KMS-11 (cell line): Measurements from ENCODE around the gene RCL1.

ENCODE experiments used
- H2AFZ ChIP-seq: fragments of 200-600 bp; sonication (generic); 2 replicates; pipeline ENCODE4 v1.6.1; 2016; ENCODE audit warnings: antibody characterized with exemption, mixed run types, low read depth
- H3K27ac ChIP-seq: fragments of 200-600 bp; sonication (generic); 2 replicates; pipeline ENCODE4 v1.6.1; 2016; ENCODE audit warnings: mild to moderate bottlenecking, mixed run types
- H3K27me3 ChIP-seq: fragments of 200-600 bp; sonication (generic); 2 replicates; pipeline ENCODE4 v1.6.1; 2017; ENCODE audit warnings: mild to moderate bottlenecking, low read depth, mixed run types, moderate library complexity; ENCODE audit not compliant: insufficient read depth
- H3K36me3 ChIP-seq: fragments of 200-600 bp; sonication (generic); 2 replicates; pipeline ENCODE4 v1.6.1; 2017; ENCODE audit warnings: mild to moderate bottlenecking, mixed run types; ENCODE audit not compliant: insufficient read depth
- H3K4me1 ChIP-seq: fragments of 200-600 bp; sonication (generic); 2 replicates; pipeline ENCODE4 v1.6.1; 2016; ENCODE audit warnings: mild to moderate bottlenecking, low read depth, mixed run types; ENCODE audit not compliant: poor library complexity, severe bottlenecking
- H3K4me2 ChIP-seq: fragments of 200-600 bp; sonication (generic); 2 replicates; pipeline ENCODE4 v1.7.0; 2016; ENCODE audit warnings: mild to moderate bottlenecking, mixed run types
- H3K4me3 ChIP-seq: fragments of 200-600 bp; sonication (generic); IDR thresholded peaks from 2 replicates; pipeline ENCODE4 v1.6.1; 2017; ENCODE audit warnings: low read depth, low read length, mixed read lengths; ENCODE audit not compliant: insufficient read depth
- H3K79me2 ChIP-seq: fragments of 200-600 bp; sonication (generic); 2 replicates; pipeline ENCODE4 v1.6.1; 2016; ENCODE audit warnings: low read depth, mixed run types; ENCODE audit not compliant: insufficient read depth
- H3K9ac ChIP-seq: fragments of 200-600 bp; sonication (generic); 2 replicates; pipeline ENCODE4 v1.6.1; 2016; ENCODE audit warnings: mild to moderate bottlenecking, mixed run types
- H4K20me1 ChIP-seq: fragments of 200-600 bp; sonication (generic); 2 replicates; pipeline ENCODE4 v1.6.1; 2016; ENCODE audit warnings: mild to moderate bottlenecking, mixed run types; ENCODE audit not compliant: insufficient read depth
- TF ChIP-seq, protein P1 (sequence below): fragments of 200-600 bp; sonication (generic); conservative IDR thresholded peaks from 2 replicates; pipeline ENCODE4 v1.6.1; 2017; ENCODE audit warnings: low read depth, mild to moderate bottlenecking, antibody characterized with exemption, low read length, moderate library complexity, mixed read lengths

Gene RCL1

GRCh38 chr9:4857163-4857810 is 64.5 kb downstream of the RCL1 start:
- H4K20me1 ChIP-seq, result no peaks in the 10 kb centered on the region
- no peak overlapping the region for H3K27ac ChIP-seq
- TF ChIP-seq, protein P1, sequence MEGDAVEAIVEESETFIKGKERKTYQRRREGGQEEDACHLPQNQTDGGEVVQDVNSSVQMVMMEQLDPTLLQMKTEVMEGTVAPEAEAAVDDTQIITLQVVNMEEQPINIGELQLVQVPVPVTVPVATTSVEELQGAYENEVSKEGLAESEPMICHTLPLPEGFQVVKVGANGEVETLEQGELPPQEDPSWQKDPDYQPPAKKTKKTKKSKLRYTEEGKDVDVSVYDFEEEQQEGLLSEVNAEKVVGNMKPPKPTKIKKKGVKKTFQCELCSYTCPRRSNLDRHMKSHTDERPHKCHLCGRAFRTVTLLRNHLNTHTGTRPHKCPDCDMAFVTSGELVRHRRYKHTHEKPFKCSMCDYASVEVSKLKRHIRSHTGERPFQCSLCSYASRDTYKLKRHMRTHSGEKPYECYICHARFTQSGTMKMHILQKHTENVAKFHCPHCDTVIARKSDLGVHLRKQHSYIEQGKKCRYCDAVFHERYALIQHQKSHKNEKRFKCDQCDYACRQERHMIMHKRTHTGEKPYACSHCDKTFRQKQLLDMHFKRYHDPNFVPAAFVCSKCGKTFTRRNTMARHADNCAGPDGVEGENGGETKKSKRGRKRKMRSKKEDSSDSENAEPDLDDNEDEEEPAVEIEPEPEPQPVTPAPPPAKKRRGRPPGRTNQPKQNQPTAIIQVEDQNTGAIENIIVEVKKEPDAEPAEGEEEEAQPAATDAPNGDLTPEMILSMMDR, result no peak
- peak overlapping the region; percentile 0; the same call in 1 of the 2 replicates for H3K4me2 ChIP-seq
- no peaks in the 10 kb centered on the region for H3K4me1 ChIP-seq
- no peak overlapping the region for H3K9ac ChIP-seq
- H3K36me3 ChIP-seq, result no peaks in the 10 kb centered on the region
- H3K27me3 ChIP-seq, result no peaks in the 10 kb centered on the region
- no peak overlapping the region for H3K4me3 ChIP-seq
- no peaks in the 10 kb centered on the region for H3K79me2 ChIP-seq
- H2AFZ ChIP-seq, result no peak overlapping the region

GRCh38 chr9:4859035-4859434 is 66.3 kb downstream of the RCL1 start:
- Histone ChIP-seq H3K4me1 (no peaks in the 10 kb centered on the region), H3K36me3 (no peaks in the 10 kb centered on the region)
- TF ChIP-seq, protein P1, result no peak

GRCh38 chr9:4860383-4860782 is 67.6 kb downstream of the RCL1 start:
- Histone ChIP-seq H2AFZ (no peak overlapping the region), H3K79me2 (no peaks in the 10 kb centered on the region), H4K20me1 (no peaks in the 10 kb centered on the region), H3K27ac (no peak overlapping the region), H3K27me3 (no peaks in the 10 kb centered on the region), H3K4me1 (no peaks in the 10 kb centered on the region), H3K4me2 (no peak overlapping the region), H3K4me3 (no peak overlapping the region), H3K9ac (no peak overlapping the region), H3K36me3 (no peaks in the 10 kb centered on the region)
- TF ChIP-seq, protein P1, result no peak

More at GRCh38 chr9:4859035-4859434, 66.3 kb downstream of the RCL1 start:
- H2AFZ ChIP-seq, result no peak overlapping the region
- H4K20me1 ChIP-seq, result no peaks in the 10 kb centered on the region
- H3K79me2 ChIP-seq, result no peaks in the 10 kb centered on the region
- H3K4me2 ChIP-seq, result no peak overlapping the region
- H3K27ac ChIP-seq, result no peak overlapping the region
- no peak overlapping the region for H3K9ac ChIP-seq
- H3K4me3 ChIP-seq, result no peak overlapping the region
- no peaks in the 10 kb centered on the region for H3K27me3 ChIP-seq

DNA sequence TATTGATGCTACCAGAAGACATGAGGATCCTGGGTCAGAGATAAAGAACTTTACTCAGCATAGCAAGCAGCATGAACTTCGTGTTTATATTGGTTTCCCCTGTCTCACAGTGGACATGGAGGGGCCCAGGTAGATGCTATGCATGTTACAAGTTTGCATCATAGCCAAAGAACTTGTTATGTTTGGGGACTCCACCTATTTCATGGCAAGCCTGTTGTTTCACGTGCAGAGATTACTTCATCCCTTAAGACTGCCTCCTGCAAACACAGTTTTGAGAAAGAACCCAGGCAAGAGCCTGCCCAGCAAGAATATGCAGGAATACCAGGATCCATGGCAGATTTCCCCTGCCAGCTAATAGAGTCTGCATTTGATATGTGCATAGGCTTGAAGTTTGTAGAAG is 68.4 kb downstream of the RCL1 start:
- Histone ChIP-seq H3K36me3 (no peaks in the 10 kb centered on the region), H3K27ac (no peak overlapping the region), H3K4me3 (no peak overlapping the region)

More for the DNA sequence above, 68.4 kb downstream of the RCL1 start:
- H3K79me2 ChIP-seq, result no peaks in the 10 kb centered on the region
- no peak overlapping the region for H2AFZ ChIP-seq
- TF ChIP-seq, protein P1, result no peak
- H3K4me2 ChIP-seq, result no peak overlapping the region
- no peaks in the 10 kb centered on the region for H3K27me3 ChIP-seq
- H4K20me1 ChIP-seq, result no peaks in the 10 kb centered on the region
- no peaks in the 10 kb centered on the region for H3K4me1 ChIP-seq
- H3K9ac ChIP-seq, result no peak overlapping the region
